ENCODE results near the gene USP20.

USP20 gene

GRCh38 chr9:129823935-129824601 lies 11.2 kb upstream of the USP20 start, which contains the start of gene TOR1A:
TSS of gene TOR1A (minus strand) at chr9:129824136. CDS start at chr9:129824085, 51 bp downstream.
- DNase-seq (ENCODE audit: low spot score), result peak; percentile 97

- DNase-seq (ENCODE audit: low spot score), result peak; percentile 89
Measured at GRCh38 chr9:129826344-129826743, 8.9 kb upstream of the USP20 start.

GRCh38 chr9:129826759-129827158 lies 8.5 kb upstream of the USP20 start:
- DNase-seq (ENCODE audit: low spot score), result no peak

- no peak for DNase-seq (ENCODE audit: low spot score)
Measured at GRCh38 chr9:129828051-129828450, 7.2 kb upstream of the USP20 start.

- DNase-seq (ENCODE audit: low spot score), result no peak
Measured at GRCh38 chr9:129828969-129829368, 6.3 kb upstream of the USP20 start.

GRCh38 chr9:129832982-129833381 lies 2.3 kb upstream of the USP20 start:
- no peak for DNase-seq (ENCODE audit: low spot score)

GRCh38 chr9:129834489-129835127 lies 650 bp upstream of the USP20 start:
- DNase-seq (ENCODE audit: low spot score), result no peak

- DNase-seq (ENCODE audit: low spot score), result peak; percentile 50
Measured at GRCh38 chr9:129835860-129836223, 584 bp downstream of the USP20 start.

- peak; percentile 53 for DNase-seq (ENCODE audit: low spot score)
Measured at GRCh38 chr9:129836311-129837007, 1.2 kb downstream of the USP20 start.

- DNase-seq (ENCODE audit: low spot score), result no peak
Measured at GRCh38 chr9:129838707-129839259, 3.5 kb downstream of the USP20 start.

GRCh38 chr9:129839324-129840023 lies 4.2 kb downstream of the USP20 start:
- DNase-seq (ENCODE audit: low spot score), result no peak

- no peak for DNase-seq (ENCODE audit: low spot score)
Measured at GRCh38 chr9:129840034-129840433, 4.8 kb downstream of the USP20 start.

GRCh38 chr9:129841071-129841470 lies 5.8 kb downstream of the USP20 start:
- no peak for DNase-seq (ENCODE audit: low spot score)

- no peak for DNase-seq (ENCODE audit: low spot score)
Measured at GRCh38 chr9:129845373-129845772, 10.1 kb downstream of the USP20 start.

GRCh38 chr9:129848712-129849441 lies 13.6 kb downstream of the USP20 start:
- no peak for DNase-seq (ENCODE audit: low spot score)

- DNase-seq (ENCODE audit: low spot score), result no peak
Measured at GRCh38 chr9:129849901-129850300, 14.6 kb downstream of the USP20 start.

GRCh38 chr9:129850821-129851550 lies 15.7 kb downstream of the USP20 start:
- no peak for DNase-seq (ENCODE audit: low spot score)

- no peak for DNase-seq (ENCODE audit: low spot score)
Measured at GRCh38 chr9:129851821-129852220, 16.6 kb downstream of the USP20 start.

- no peak for DNase-seq (ENCODE audit: low spot score)
Measured at GRCh38 chr9:129852579-129852978, 17.3 kb downstream of the USP20 start.

GRCh38 chr9:129853614-129854013 lies 18.4 kb downstream of the USP20 start:
- DNase-seq (ENCODE audit: low spot score), result no peak

GRCh38 chr9:129854588-129855110 lies 19.4 kb downstream of the USP20 start:
- DNase-seq (ENCODE audit: low spot score), result no peak
